ENCODE results near the gene PARD3B.

- TF ChIP-seq CTCF (IDR thresholded peaks at IDR 0.05) (no peak), TCF7L2 (IDR thresholded peaks at IDR 0.05; ENCODE audit: low read depth, low read length) (no peak)
- TF ChIP-seq, protein P1, sequence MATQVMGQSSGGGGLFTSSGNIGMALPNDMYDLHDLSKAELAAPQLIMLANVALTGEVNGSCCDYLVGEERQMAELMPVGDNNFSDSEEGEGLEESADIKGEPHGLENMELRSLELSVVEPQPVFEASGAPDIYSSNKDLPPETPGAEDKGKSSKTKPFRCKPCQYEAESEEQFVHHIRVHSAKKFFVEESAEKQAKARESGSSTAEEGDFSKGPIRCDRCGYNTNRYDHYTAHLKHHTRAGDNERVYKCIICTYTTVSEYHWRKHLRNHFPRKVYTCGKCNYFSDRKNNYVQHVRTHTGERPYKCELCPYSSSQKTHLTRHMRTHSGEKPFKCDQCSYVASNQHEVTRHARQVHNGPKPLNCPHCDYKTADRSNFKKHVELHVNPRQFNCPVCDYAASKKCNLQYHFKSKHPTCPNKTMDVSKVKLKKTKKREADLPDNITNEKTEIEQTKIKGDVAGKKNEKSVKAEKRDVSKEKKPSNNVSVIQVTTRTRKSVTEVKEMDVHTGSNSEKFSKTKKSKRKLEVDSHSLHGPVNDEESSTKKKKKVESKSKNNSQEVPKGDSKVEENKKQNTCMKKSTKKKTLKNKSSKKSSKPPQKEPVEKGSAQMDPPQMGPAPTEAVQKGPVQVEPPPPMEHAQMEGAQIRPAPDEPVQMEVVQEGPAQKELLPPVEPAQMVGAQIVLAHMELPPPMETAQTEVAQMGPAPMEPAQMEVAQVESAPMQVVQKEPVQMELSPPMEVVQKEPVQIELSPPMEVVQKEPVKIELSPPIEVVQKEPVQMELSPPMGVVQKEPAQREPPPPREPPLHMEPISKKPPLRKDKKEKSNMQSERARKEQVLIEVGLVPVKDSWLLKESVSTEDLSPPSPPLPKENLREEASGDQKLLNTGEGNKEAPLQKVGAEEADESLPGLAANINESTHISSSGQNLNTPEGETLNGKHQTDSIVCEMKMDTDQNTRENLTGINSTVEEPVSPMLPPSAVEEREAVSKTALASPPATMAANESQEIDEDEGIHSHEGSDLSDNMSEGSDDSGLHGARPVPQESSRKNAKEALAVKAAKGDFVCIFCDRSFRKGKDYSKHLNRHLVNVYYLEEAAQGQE (IDR thresholded peaks at IDR 0.05; ENCODE audit: insufficient read depth in 1 of 2, low read depth in 2 of 2, low read length in 1 of 2), result no peak
Observed at GRCh38 chr2:204551512-204551863, 6.2 kb downstream of the PARD3B start.

All from Panc1 (cell line).